ENCODE measurements around the gene NOM1.

The NOM1 gene

GRCh38 chr7:156979711-156980110, 30.2 kb downstream of the NOM1 start:
- CTCF ChIA-PET: no interaction called here
- TF ChIP-seq CTCF (conservative IDR thresholded peaks at IDR 0.05; ENCODE audit: low read depth): no peak
- POLR2A ChIA-PET (ENCODE audit: low non-redundant PET): no interaction called here
- H3K27ac ChIP-seq: no peak overlapping the region
- DNase-seq (ENCODE audit: low spot score): no peak

DNA sequence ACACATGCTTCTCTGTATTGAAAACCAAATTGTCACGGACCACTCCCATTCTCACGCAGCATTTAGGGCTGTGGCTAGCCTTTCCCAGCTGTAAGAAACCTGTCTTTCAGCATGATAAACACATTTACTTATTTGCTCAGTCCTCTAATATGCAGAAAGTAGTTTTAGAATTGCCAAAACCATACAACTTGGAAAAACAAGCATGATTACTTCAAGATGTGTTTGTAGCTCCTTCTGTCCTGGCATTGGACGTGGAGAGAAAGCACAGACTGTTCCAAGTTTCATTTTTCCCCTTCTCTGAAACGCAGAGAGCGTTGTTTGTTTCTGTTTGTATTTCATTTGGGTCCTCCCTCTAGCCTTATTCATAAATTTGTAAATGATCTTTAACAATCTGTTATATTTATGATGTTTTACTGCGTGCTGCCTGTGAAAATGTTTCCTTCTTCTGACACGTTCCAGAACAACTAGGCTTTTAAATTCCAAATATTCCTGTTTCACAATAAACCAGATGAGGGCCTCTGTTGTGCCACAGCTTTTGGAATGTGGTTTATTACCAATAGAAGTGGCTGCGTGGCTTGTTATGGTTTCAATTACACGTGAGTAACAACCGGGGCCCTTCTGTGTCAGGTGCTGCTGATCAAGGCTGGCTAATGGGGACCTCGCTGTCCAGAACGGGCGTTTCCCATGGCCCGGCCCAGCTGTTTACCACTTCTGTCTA, 34.8 kb downstream of the NOM1 start:
- H3K27ac ChIP-seq: no peak overlapping the region
- TF ChIP-seq CTCF (conservative IDR thresholded peaks at IDR 0.05; ENCODE audit: low read depth): no peak
- ChIA-PET POLR2A (ENCODE audit: low non-redundant PET) (no interaction called here), CTCF (no interaction called here)
- DNase-seq (ENCODE audit: low spot score): no peak

- DNase-seq (ENCODE audit: low spot score): no peak
- CTCF ChIA-PET: no interaction called here
- no peak for TF ChIP-seq CTCF (conservative IDR thresholded peaks at IDR 0.05; ENCODE audit: low read depth)
- H3K27ac ChIP-seq: no peak overlapping the region
- POLR2A ChIA-PET (ENCODE audit: low non-redundant PET): no interaction called here
Measured at GRCh38 chr7:156985101-156985992, 35.8 kb downstream of the NOM1 start.

DNA sequence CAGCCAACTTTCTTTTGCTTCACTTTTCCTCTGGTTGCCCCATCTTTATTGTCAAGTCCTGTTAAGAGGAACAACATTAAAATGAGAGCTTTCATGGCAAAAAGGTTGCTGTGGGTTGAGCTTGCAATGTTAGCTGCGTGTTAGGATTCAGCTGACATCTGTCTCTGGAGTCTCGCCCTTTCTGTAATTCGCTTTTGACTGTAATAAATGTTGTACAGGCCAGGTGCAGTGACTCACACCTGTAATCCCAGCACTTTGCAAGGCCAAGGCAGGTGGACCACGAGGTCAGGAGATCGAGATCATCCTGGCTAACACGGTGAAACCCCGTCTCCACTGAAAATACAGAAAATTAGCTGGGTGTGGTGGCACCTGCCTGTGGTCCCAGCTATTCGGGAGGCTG, 36.9 kb downstream of the NOM1 start:
- ChIA-PET POLR2A (ENCODE audit: low non-redundant PET) (no interaction called here), CTCF (no interaction called here)
- no peak overlapping the region for H3K27ac ChIP-seq
- TF ChIP-seq CTCF (conservative IDR thresholded peaks at IDR 0.05; ENCODE audit: low read depth): no peak
- no peak for DNase-seq (ENCODE audit: low spot score)

DNA sequence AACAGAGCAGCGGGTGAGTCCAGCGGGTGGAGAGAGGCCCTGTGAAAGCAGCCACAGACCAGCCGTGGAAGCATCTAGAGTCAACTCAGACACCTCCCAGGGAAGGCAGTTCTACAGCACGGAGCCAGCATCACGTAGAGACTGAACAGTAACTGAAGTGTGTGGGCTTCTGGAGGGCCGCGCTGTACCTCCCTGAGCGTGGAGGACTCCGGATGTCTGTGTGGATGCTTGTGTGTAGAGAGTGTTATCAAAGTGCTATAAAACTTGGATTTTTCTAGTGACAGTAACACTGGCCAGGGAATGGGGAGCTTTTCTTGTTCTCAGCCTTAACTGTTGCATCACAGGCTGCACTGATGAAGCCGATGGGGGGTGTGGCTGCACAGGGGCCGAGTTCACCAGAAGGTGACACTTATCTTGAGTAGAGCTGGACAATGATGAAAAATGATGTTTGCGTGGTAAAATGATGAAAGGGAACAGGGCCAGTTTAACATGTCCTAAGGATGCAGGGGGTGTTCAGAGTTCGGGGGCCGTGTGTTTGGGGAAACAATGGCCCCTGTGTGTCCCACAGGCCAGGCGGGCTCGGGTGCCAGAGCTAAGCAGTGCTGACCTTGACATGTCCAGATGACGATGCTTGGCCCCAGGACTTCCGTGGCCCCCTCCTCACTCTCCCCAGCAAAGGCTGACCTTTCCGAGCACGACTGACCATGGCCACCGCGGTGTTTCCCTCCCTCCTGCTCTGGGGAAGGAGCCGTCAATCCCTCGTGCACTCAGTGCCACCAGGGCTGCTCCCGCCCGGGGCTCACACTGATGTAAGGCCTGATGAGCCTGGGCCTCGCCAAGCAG, 39.1 kb downstream of the NOM1 start:
- H3K27ac ChIP-seq: no peak overlapping the region
- ChIA-PET POLR2A (ENCODE audit: low non-redundant PET) (no interaction called here), CTCF (no interaction called here)
- no peak for TF ChIP-seq CTCF (conservative IDR thresholded peaks at IDR 0.05; ENCODE audit: low read depth)
- no peak for DNase-seq (ENCODE audit: low spot score)
